Gastrocnemius medialis (tissue), 4 donors: ENCODE measurements around the gene TCEA2.

Experiments
- CTCF ChIP-seq, 5 experiments: fragments of 450-650 bp in 3 of 5; fragments of 200-600 bp in 2 of 5; sonication (generic) in 2 of 5; IDR thresholded peaks in 4 of 5; conservative IDR thresholded peaks in 1 of 5; 1 replicate in 4 of 5; 2 replicates in 1 of 5; pipeline ENCODE4 v1.5.1; 2016 to 2019; ENCODE audit warnings: antibody characterized with exemption in 5 of 5, mild to moderate bottlenecking in 3 of 5, moderate library complexity in 3 of 5
- POLR2A ChIP-seq, 2 donors: fragments of 450-650 bp; IDR thresholded peaks; one replicate each; pipeline ENCODE4 v1.6.1; 2017; ENCODE audit warnings: antibody characterized with exemption in 2 of 2, mild to moderate bottlenecking in 2 of 2, moderate library complexity in 2 of 2

- TF ChIP-seq CTCF (IDR thresholded peaks at IDR 0.05 in 4 of 5, conservative IDR thresholded peaks at IDR 0.05 in 1 of 5): no peak
- no peak for TF ChIP-seq POLR2A (IDR thresholded peaks at IDR 0.05)
Observed at GRCh38 chr20:64033981-64034493, 29.0 kb upstream of the TCEA2 start.
